Measurements from ENCODE around the gene METTL16.

The METTL16 gene

GRCh38 chr17:2410951-2411350 lies 100.7 kb downstream of the METTL16 start:
- DNase-seq, result no peak

- peak; percentile 29 for DNase-seq
These were observed 104.5 kb downstream of the METTL16 start for GRCh38 chr17:2406903-2407790.

- DNase-seq, result no peak
These were observed 105.3 kb downstream of the METTL16 start for GRCh38 chr17:2406271-2406902.

GRCh38 chr17:2405247-2405926 lies 106.3 kb downstream of the METTL16 start:
- no peak for DNase-seq

GRCh38 chr17:2403044-2403443 lies 108.6 kb downstream of the METTL16 start:
- DNase-seq, result no peak

- no peak for DNase-seq
These were observed 109.1 kb downstream of the METTL16 start for GRCh38 chr17:2402544-2402943.

- peak; percentile 99 for DNase-seq
These were observed 110.1 kb downstream of the METTL16 start for GRCh38 chr17:2401426-2402221.

- peak; percentile 95 for DNase-seq
These were observed 110.7 kb downstream of the METTL16 start, which contains the start of gene MNT for GRCh38 chr17:2400877-2401425. TSS of gene MNT (minus strand) at chr17:2401060. CDS start at chr17:2400712, 348 bp downstream.

GRCh38 chr17:2400474-2400866 lies 111.2 kb downstream of the METTL16 start:
- peak; percentile 78 for DNase-seq

- DNase-seq, result peak; percentile 96
These were observed 111.9 kb downstream of the METTL16 start for GRCh38 chr17:2399572-2400473.

- DNase-seq, result peak; percentile 63
These were observed 112.8 kb downstream of the METTL16 start for GRCh38 chr17:2398655-2399571.

GRCh38 chr17:2398182-2398581 lies 113.5 kb downstream of the METTL16 start:
- no peak for DNase-seq

- no peak for DNase-seq
These were observed 114.2 kb downstream of the METTL16 start for GRCh38 chr17:2397247-2398171.

GRCh38 chr17:2396568-2397246 lies 115.0 kb downstream of the METTL16 start:
- peak; percentile 82 for DNase-seq

- no peak for DNase-seq
These were observed 115.5 kb downstream of the METTL16 start for GRCh38 chr17:2396192-2396567.

GRCh38 chr17:2395258-2396181 lies 116.2 kb downstream of the METTL16 start:
- no peak for DNase-seq

- DNase-seq, result no peak
These were observed 116.9 kb downstream of the METTL16 start for GRCh38 chr17:2394775-2395201.
